GM19099 (cell line): ENCODE measurements around the gene C17orf67.

Experiments used
- POLR2A ChIP-seq: IDR thresholded peaks from 3 replicates; pipeline ENCODE4 v1.6.1; 2011; ENCODE audit warnings: low read depth; ENCODE audit not compliant: insufficient read length; ENCODE audit errors: extremely low read depth

The C17orf67 gene

DNA sequence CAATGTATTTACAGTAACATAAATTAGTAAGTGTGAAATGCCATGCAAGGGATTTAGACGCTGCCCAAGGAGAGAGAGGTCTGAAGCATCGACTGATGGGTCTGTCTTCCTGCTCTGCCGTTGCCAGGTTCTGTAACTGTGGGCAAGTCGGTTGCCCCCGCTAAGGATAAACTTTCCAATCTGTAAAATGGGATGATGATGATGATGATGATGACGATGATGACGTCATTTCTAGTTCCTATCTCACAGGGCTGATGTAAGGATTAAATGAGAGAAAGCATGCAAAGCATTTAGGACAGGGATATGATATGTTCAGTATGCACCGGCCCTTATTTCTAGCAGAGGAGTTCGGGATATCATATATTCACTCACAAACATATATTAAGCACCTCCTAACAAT is 54.8 kb downstream of the C17orf67 start:
- no peak for TF ChIP-seq POLR2A

- TF ChIP-seq POLR2A, result no peak
Observed at GRCh38 chr17:56777859-56778258, 55.9 kb downstream of the C17orf67 start.

DNA sequence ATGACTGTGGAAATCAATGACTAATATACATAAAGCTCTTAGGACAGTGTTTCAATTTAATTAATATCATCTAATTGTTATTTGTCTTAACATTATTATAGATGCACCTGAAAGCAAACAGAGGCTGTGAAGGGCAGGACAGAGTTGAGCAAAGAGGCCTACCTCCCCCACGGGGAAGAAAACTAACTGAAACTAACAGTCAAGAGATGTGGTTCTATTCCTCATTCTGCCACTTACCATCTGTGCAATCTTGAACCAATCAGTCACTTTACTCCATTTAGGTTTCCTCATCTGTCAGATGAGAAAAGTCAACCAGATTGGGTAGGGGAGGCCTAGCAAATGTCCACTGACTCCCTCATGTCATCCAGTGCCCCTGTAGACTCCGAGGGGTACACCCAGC is 59.1 kb downstream of the C17orf67 start:
- TF ChIP-seq POLR2A, result no peak

GRCh38 chr17:56773124-56773523 is 60.6 kb downstream of the C17orf67 start:
- TF ChIP-seq POLR2A, result no peak

DNA sequence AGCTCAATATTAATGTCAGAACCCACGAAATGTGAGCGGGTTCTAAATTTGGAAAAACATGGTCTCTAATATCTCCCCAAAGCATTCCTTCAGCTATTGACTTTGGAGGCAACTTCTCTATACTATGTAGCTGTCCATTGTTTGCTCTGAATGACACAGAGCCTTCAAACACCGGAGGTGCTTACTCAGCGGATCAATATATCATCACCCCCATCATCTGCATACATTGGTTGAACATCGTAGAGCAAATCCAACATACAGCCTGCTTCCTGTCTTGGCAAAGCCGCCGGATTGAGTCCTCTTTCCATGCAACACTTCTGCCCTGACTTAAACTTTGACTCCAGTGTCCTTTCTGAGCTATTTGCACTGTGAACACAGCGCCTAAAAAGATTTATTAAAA is 61.3 kb downstream of the C17orf67 start:
- no peak for TF ChIP-seq POLR2A

- no peak for TF ChIP-seq POLR2A
Observed at GRCh38 chr17:56771975-56772374, 61.7 kb downstream of the C17orf67 start.

- TF ChIP-seq POLR2A, result no peak
Observed at GRCh38 chr17:56771563-56771962, 62.2 kb downstream of the C17orf67 start.

GRCh38 chr17:56770427-56770826 is 63.3 kb downstream of the C17orf67 start:
- TF ChIP-seq POLR2A, result no peak

GRCh38 chr17:56765449-56765848 is 68.3 kb downstream of the C17orf67 start:
- TF ChIP-seq POLR2A, result no peak

GRCh38 chr17:56762988-56763387 is 70.7 kb downstream of the C17orf67 start:
- TF ChIP-seq POLR2A, result no peak

- no peak for TF ChIP-seq POLR2A
Observed at GRCh38 chr17:56762144-56762543, 71.6 kb downstream of the C17orf67 start.

DNA sequence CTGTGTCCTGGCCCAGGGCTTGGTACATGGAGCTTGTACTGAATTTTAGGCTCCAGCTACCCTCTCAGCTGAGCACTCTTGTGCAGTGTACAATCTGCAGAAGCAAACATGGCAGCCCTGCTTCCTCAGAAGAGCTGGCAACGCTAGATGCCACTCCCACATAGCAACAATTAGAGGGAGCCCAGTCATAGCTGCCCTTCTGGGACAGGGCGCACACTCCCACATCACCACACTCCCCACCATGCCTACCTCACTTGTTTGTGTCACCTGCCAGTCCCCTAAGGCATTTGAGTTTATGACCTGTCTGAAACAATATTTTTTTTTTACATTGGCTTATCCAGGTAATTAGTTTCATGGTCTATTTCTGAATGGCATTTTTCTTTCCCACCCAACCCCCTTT is 72.3 kb downstream of the C17orf67 start:
- TF ChIP-seq POLR2A, result no peak

- TF ChIP-seq POLR2A, result no peak
Observed at GRCh38 chr17:56756536-56756935, 77.2 kb downstream of the C17orf67 start.

DNA sequence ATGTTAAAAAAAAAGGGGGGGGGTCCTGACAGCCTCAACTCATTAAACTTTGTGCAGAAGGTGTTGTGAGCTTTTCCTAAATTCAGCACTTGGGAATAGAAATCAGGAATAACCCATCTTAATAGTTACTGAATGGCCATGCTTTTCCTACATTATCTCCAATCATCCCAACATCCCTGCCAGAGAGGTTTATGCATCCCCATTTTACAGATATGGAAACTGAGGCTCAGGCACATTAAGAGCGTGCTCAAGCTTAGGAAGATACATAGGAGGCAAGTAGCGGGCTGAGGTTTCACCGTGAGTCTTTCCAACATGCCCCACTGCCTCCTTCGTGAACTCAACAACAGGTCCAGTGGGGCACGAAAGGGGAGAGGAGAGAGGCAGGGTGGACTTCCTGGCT is 78.4 kb downstream of the C17orf67 start:
- no peak for TF ChIP-seq POLR2A

GRCh38 chr17:56754523-56755208 is 79.1 kb downstream of the C17orf67 start:
- TF ChIP-seq POLR2A, result no peak

DNA sequence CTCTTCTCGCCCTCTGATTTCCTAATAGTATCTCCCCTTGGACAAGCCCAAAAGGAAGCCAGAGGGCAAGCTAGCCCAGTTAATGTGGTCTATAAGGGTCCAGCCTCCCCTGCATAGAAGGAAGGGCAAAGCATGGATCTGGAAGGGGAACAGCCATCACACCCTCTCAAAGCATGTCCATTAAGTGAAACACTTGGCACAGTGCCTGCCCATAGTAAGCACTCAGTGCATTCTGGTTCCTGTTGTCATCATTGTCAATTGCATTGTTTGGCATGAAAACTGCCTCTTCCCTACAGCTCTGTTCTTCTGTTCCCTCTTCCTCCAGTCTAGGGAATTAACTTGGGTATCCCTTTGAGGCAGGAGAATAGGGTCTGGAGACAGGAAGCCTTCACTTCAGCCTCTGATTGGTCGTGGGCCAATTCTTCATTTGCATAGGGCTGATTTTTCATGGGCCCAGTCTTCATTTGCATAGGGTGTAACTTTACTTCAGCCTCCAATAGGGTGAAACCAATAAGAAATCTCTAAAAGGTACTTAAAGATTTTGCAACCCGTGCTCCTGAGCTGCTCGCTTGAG is 81.4 kb downstream of the C17orf67 start:
- TF ChIP-seq POLR2A, result no peak

DNA sequence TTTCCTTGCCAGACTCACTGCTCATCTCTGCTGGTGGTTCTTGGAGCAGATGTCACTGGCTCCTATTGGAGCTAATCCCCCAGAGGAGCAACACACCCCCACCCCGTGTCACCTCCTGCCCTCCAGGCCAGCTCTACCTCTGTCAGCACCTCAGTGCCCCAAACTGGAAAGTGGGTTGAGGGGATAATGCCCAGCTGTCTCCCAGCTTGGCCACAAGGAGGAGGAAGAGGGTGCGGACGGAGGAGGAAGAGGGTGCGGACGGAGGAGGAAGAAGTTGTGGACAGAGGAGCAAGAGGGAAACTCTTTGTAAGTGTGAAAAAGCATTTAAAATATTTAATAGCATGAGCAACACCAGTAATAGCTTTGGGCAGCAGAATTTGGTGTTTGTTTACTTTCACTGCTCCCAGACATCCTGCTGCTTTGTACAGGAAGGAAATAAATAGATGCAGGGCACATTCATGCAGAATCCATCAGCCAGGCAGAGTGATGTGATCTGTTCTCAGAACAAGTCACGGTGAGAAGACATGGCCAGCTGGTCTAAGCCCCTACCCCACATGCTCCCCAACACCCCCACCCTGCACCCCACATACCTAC is 82.5 kb downstream of the C17orf67 start:
- no peak for TF ChIP-seq POLR2A

DNA sequence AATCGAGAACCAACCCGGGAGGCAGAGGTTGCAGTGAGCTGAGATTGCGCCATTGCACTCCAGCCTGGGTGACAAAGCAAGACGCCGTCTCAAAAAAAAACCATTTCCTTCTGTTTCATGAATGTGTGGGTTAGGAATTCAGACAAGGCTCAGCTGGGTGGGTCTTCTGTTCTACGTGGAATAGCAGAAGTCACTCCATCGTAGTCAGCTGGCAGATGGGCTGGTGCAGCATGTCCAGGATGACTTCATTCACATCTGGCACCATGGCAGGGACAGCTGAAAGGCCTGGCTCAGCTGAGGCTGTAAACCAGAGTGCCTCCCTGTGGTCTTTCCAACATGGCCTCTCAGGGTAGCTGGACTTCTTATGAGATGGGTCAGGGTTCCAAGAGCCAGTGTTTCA is 89.0 kb downstream of the C17orf67 start:
- no peak for TF ChIP-seq POLR2A
